HG02759 (cell line): ENCODE data around the gene ANGPTL7.
"Not testable (repeated sequence)": the region's sequence is repeated elsewhere in the genome, so short reads cannot be mapped to it uniquely, and the experiment has no call there.

Source experiments
- ATAC-seq: cut with Tn5 transposase; IDR thresholded peaks from one replicate; pipeline ENCODE4 v1.9.1; 2021; ENCODE audit warnings: mild to moderate bottlenecking, moderate library complexity; ENCODE audit not compliant: unreplicated experiment

ANGPTL7 gene

GRCh38 chr1:11188858-11189451, at the start of gene ANGPTL7:
Gene ANGPTL7, plus strand, starts transcription at chr1:11189355. Its CDS starts 225 bp downstream, at chr1:11189580.
- ATAC-seq, result no peak

- ATAC-seq, result no peak
Observed at GRCh38 chr1:11142618-11143391, 46.4 kb upstream of the ANGPTL7 start.

DNA sequence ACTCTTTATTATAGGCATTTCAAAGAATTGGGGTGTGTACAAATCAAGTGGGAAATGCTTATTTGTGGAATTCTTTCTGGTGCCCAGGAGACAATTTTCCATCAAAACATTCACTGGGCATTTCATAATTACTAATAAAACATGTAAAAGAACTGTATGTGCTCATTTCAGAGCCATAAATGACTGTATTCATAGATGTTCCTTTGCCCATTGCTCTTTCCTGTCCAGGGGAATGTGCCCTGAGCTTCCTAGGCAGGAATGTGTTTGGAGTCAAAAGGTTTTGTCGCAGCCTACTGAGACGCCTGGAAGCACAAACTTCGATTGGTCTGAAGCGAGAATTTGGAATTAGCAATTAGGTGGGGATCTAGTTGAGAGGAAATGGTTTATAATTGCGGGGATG, 45.8 kb upstream of the ANGPTL7 start:
- ATAC-seq, result no peak

DNA sequence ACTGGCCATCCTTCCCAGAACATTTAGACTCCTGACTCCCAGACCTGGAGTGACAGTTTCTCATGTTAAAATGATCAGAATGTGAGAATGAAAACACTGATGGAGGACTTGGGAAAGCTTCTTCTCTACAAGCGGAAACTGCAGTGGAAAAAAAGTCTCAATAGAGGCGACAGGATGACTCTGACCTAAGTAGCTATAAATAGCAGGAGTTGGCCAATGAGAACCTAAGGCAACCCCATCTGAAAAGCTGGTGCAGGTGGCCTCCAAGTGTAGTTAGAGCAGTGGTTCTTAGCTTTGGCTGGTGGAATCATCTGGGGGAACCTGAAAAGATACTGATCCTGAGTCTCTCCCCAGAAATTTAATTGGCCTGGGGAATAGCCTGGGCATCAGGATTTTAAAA, 45.2 kb upstream of the ANGPTL7 start:
- ATAC-seq, result no peak

DNA sequence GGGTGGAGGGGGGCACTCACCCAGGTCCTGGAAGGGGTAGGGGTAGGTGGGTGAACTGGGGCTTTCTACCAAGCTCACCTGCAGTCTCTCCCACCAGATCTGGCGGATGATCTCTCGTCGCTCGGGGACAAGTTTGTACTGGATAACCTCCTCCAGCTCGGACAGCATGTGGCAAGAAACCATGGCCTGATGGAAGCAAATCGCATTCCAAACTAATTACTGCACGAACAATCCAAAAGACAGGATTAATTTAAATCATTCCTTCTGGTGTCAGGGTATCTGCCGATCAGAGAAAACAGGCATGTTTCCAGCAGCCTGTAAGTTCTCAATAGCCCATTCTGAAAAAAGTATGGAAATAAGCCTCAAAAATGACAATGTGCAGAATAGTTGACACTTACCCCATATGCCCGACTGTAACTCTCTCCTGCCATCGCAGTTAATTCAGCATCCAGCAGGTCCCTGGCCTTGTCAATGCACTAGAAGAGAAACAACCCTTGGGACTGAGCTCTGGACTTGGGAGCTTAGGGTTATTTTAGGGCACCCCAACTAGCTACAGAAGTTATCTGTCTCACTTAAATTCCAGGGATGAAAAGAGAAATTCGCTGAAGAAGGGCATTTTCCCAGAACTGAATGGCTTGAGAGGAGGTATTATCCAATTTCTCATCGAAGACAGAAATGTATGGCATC, 44.4 kb upstream of the ANGPTL7 start:
- no peak for ATAC-seq

DNA sequence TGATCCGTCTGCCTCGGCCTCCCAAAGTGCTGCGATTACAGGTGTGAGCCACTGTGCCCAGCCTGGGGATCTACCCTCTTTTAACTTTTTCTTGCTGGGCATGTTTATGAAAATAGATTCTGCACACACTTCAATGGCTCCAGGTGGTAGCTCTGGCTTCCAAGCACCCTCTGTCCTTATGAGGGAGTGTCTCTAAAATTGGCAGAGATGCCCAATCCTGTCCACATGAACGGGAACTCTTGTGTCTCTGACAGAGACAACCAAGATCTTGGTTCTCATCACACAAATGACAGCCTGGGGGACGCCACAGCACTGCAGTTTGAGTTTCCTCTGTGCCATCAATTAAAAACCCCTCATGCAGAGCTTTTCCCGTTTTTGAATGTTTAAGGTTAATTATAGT, 43.4 kb upstream of the ANGPTL7 start:
- no peak for ATAC-seq

DNA sequence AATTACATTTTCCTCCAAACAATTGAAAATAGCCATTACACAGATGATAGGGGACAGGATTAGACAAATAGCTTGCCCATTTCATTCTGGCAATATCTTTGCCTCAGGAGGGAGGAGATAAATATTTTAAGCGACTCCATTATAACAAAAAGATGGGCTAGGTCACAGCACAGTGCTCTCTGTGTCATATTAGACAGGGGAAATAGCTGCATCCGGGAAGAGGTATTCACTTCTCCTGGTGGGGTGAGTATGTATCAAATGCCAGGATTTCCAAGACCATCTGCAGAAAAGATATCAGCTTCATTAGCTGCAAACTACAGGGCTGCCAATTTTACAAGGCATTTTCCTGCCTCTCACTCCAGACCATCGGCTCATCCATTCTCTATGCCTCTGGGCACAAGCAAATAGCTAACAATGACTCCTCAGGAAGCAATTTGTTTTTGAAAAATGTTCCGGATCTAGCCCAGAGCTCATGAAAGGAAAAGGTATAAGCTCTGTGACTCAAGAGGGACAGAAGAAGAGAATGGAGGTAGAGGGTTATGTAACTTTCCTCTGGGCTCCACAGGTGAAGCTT, 41.9 kb upstream of the ANGPTL7 start:
- ATAC-seq, result no peak

GRCh38 chr1:11150326-11150725, 38.8 kb upstream of the ANGPTL7 start:
- ATAC-seq, result no peak

- ATAC-seq, result no peak
Observed at GRCh38 chr1:11151114-11151513, 38.0 kb upstream of the ANGPTL7 start.

- ATAC-seq, result no peak
Observed at GRCh38 chr1:11151826-11152612, 37.1 kb upstream of the ANGPTL7 start.

- ATAC-seq, result no peak
Observed at GRCh38 chr1:11152755-11153154, 36.4 kb upstream of the ANGPTL7 start.

DNA sequence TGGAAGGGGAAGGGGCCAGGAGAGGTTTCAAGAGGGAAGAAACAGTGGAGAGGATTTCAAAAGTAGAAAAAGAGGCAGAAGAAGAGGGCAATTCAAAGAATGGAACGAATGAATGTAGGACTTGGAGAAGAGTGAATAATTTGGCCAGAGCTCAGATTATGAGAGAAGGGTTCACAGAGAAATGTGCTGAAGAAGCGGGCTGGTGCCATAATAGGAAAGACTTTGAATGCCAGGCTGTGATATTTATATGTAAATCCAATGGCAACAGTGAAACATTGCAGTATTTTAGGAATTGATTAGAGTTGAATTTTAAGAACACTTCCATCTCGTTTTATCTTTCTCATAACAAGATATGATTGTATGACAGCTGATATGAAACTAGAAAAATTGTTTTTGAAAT, 36.0 kb upstream of the ANGPTL7 start:
- ATAC-seq, result no peak

DNA sequence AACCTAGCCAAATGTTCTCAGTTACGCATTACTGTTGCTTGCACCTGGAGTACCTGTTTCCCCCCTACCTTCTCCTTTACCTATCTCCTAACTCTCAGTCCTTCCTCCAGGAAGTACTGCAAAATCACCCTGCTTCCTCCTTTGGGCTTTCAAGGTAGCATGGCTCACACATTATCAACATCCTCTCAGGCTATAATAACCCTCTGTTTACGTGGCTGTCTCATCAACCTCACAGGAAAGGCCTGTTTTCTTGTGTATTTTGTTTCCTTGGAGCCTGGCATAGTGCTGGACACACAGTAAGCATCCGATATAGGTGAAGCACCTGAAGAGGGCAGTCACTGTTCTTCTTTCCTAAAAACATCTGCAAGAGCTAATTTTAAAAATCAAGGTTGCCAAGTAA, 32.7 kb upstream of the ANGPTL7 start:
- ATAC-seq, result no peak

DNA sequence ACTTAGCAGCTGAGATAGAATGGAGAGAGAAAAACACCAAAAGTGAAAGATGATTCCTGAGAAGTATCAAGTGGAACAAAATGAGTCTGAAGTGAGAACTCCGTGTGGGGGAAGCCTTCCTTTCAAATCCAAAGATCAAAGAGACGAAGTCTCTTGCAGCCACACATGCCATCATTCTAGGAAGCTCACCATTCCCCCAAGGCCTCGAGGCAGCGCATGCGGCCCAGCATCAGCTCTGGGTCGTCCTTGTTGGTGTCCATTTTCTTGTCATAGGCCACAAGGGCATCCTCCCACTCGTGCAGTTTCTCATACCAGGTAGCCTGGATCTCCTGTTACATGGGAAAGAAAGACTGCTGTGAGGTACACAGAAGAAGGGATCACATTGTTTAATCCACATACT, 32.2 kb upstream of the ANGPTL7 start:
- ATAC-seq, result no peak

GRCh38 chr1:11157394-11157793, 31.8 kb upstream of the ANGPTL7 start:
- ATAC-seq, result no peak

DNA sequence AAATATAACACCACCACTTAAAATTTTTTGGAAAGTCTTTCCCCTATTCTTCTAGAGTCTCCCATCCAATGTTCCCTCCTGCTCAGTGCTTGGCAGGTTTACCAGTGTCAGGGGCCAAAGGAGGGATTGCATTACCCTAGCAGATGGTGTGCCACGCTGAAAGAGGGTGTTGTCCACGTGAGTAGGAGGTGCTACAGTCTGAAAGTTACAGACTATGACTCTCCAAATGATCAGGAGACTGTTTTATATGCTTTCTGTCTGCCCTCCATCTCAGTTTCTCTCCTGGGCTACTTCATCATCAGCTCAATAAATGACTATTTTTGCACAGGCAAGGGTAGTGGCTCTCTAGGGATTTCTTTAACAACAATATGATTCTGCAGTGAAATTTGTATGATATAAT, 31.3 kb upstream of the ANGPTL7 start:
- no peak for ATAC-seq

DNA sequence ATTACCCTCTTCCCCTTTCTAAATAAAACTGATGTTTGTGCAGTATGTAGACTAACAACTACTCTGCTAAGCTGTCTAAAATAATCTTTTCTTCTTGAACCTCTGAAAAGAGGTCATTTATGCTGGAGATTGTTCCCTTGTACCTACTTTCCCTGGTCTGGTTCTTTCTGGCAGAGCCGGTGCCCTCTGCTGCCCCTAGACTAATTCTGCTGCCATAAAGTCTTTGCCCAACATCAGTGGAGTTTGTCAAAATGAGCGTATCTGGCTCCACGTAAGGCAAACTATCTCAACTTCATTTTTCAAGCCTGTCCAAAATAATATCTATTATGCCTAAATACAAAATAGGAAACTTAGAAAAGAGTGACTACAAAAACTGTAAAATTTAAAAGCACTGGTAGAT, 30.9 kb upstream of the ANGPTL7 start:
- no peak for ATAC-seq

GRCh38 chr1:11158720-11159321, 30.3 kb upstream of the ANGPTL7 start:
- no peak for ATAC-seq

DNA sequence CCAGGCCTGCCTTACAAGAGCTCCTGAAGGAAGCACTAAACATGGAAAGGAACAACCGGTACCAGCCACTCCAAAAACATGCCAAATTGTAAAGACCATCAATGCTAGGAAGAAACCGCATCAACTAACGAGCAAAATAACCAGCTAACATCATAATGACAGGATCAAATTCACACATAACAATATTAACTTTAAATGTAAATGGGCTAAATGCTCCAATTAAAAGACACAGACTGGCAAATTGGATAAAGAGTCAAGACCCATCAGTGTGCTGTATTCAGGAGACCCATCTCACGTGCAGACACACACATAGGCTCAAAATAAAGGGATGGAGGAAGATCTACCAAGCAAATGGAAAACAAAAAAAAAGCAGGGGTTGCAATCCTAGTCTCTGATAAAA, 26.4 kb upstream of the ANGPTL7 start:
- ATAC-seq, result not testable (repeated sequence)

DNA sequence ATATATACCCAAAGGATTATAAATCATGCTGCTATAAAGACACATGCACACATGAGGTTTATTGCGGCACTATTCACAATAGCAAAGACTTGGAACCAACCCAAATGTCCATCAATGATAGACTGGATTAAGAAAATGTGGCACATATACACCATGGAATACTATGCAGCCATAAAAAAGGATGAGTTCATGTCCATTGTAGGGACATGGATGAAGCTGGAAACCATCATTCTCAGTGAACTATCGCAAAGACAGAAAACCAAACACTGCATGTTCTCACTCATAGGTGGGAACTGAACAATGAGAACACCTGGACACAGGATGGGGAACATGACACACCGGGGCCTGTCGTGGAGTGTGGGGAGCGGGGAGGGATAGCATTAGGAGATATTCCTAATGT, 22.4 kb upstream of the ANGPTL7 start:
- not testable (repeated sequence) for ATAC-seq

DNA sequence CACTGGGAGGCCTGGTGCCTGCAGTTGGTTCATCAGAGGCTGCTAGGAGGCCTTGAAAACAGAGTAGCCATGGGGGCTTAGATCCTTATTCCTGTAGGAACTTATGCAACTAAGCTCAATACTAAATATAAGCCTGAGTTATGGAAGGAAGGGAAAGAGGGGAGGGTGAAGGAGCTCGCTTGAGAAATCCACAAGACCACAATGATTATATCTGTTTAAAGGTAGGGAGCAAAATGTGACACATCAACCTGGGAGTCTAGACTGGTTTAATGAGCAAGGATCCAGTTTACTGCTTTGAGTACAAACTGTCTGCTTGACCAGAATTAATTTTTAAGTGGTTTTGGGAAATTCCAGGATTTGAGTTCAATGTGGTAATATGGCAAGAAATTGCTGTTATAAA, 20.4 kb upstream of the ANGPTL7 start:
- ATAC-seq, result no peak
